Endothelial cell of umbilical vein (primary cell): Measurements from ENCODE around the gene UPF2. TPM values are rescaled to one million over a fixed set of nuclear protein-coding genes. Genes with fewer than 3 reads are reported as not detected.

ENCODE experiments used
- BruUV-seq: library from RNA; stranded (reverse); fragments of 400-500 nt; replicated peaks from 2 replicates; lab custom pipeline; 2021; lab: Mats Ljungman, UMichigan
- CTCF ChIA-PET: fragments of 300-600, 350-600 bp; sonication (Branson Sonifier 250); formaldehyde crosslinking; loops from one replicate; lab custom pipeline; 2021; ENCODE audit warnings: antibody characterized with exemption, inconsistent platforms; lab: Charles Lee
- POLR2A ChIA-PET: fragments of 300-600, 350-600 bp; sonication (Branson Sonifier 250); formaldehyde crosslinking; loops from one replicate; lab custom pipeline; 2021; ENCODE audit warnings: antibody characterized with exemption, inconsistent platforms; lab: Charles Lee
- DNase-seq: peaks from one replicate; pipeline ENCODE4 v3.0.0-alpha.2; 2011; ENCODE audit warnings: low read depth, low spot score
- FAIRE-seq: peaks from 2 replicates; lab custom pipeline; 2011; peaks lifted over from hg19 to GRCh38; lab: Jason Lieb, UNC
- H2AFZ ChIP-seq: 2 replicates; pipeline ENCODE4 v1.6.0; 2012; ENCODE audit warnings: low read depth, low read length, control low read depth, inconsistent platforms
- H3K27ac ChIP-seq: 2 replicates; pipeline ENCODE4 v1.5.1; 2011; ENCODE audit warnings: low read depth, mild to moderate bottlenecking, control low read depth, low read length, moderate library complexity; ENCODE audit not compliant: insufficient read depth
- H3K27me3 ChIP-seq, 2 experiments: 2 replicates each; pipeline versions ENCODE4 v1.6.0 to v1.6.1; 2011; ENCODE audit warnings: low read length in 2 of 2, mixed read lengths in 1 of 2; ENCODE audit not compliant: control insufficient read depth in 2 of 2, insufficient read depth in 2 of 2
- H3K36me3 ChIP-seq, 2 experiments: 2 replicates in 1 of 2; 3 replicates in 1 of 2; pipeline ENCODE4 v1.5.1; 2011; ENCODE audit warnings: low read length in 2 of 2, mild to moderate bottlenecking in 1 of 2, moderate library complexity in 1 of 2; ENCODE audit not compliant: control insufficient read depth in 2 of 2, insufficient read depth in 2 of 2; ENCODE audit errors: extremely low read depth in 1 of 2
- H3K4me1 ChIP-seq: 3 replicates; pipeline ENCODE4 v1.5.1; 2011; ENCODE audit warnings: mild to moderate bottlenecking, low read length; ENCODE audit not compliant: control insufficient read depth, insufficient read depth; ENCODE audit errors: extremely low read depth
- H3K4me2 ChIP-seq: 2 replicates; pipeline ENCODE4 v1.6.1; 2011; ENCODE audit warnings: low read length, control low read depth, mixed read lengths; ENCODE audit not compliant: insufficient read depth
- H3K4me3 ChIP-seq, 3 experiments: fragments of 200-600 bp in 1 of 3; sonication (generic), shearing (Covaris generic) in 1 of 3; replicated peaks in 1 of 3; 2 replicates each; pipeline ENCODE4 v1.5.1; 2011 to 2016; ENCODE audit warnings: control low read depth in 3 of 3, low read length in 3 of 3, mild to moderate bottlenecking in 2 of 3, inconsistent platforms in 1 of 3, low read depth in 1 of 3, moderate library complexity in 1 of 3; ENCODE audit not compliant: insufficient read depth in 1 of 3
- H3K79me2 ChIP-seq: 2 replicates; pipeline ENCODE4 v1.6.0; 2012; ENCODE audit warnings: low read length, inconsistent platforms; ENCODE audit not compliant: control insufficient read depth, insufficient read depth
- H3K9ac ChIP-seq: replicated peaks from 2 replicates; pipeline ENCODE3; 2011; ENCODE audit warnings: low read length, control low read depth; ENCODE audit not compliant: insufficient read depth; ENCODE audit errors: extremely low read depth
- H3K9me1 ChIP-seq: replicated peaks from 3 replicates; pipeline ENCODE4 v1.6.0; 2011; ENCODE audit warnings: mild to moderate bottlenecking, low read length; ENCODE audit not compliant: control insufficient read depth, insufficient read depth; ENCODE audit errors: extremely low read depth
- H3K9me3 ChIP-seq: replicated peaks from 2 replicates; pipeline ENCODE4 v1.5.1; 2012; ENCODE audit warnings: low read length, inconsistent platforms; ENCODE audit not compliant: control insufficient read depth, insufficient read depth
- H4K20me1 ChIP-seq: replicated peaks from 2 replicates; pipeline ENCODE3; 2011; ENCODE audit warnings: mild to moderate bottlenecking, low read length; ENCODE audit not compliant: control insufficient read depth, insufficient read depth; ENCODE audit errors: extremely low read depth
- CTCF ChIP-seq, 2 donors: IDR thresholded peaks; 1 replicate in 1 of 2; 2 replicates in 1 of 2; pipeline ENCODE4 v1.5.1; 2011; ENCODE audit warnings: low read length in 2 of 2, mild to moderate bottlenecking in 2 of 2, moderate library complexity in 2 of 2, control low read depth in 1 of 2, inconsistent platforms in 1 of 2, low read depth in 1 of 2; ENCODE audit not compliant: insufficient read depth in 1 of 2; ENCODE audit errors: extremely low read depth in 1 of 2
- GATA2 ChIP-seq: IDR thresholded peaks from 2 replicates; pipeline ENCODE4 v1.7.0; 2011; ENCODE audit warnings: low read depth, mild to moderate bottlenecking, moderate library complexity, mixed read lengths, low read length; ENCODE audit not compliant: insufficient read length, insufficient read depth
- JUN ChIP-seq: IDR thresholded peaks from 2 replicates; pipeline ENCODE4 v1.6.1; 2011; ENCODE audit warnings: borderline replicate concordance, low read depth; ENCODE audit not compliant: insufficient read length, insufficient read depth
- POLR2A ChIP-seq: IDR thresholded peaks from 2 replicates; pipeline ENCODE4 v1.6.1; 2012; ENCODE audit warnings: low read depth, mild to moderate bottlenecking, control low read depth, low read length
- dilution Hi-C: fragments of 300-500 bp; cut with MboI; formaldehyde crosslinking; loops from one replicate; pipeline ENCODE4 v1.15.0; 2019; ENCODE audit warnings: low sequenced_read_pairs; ENCODE audit not compliant: extremely low pct_ligation_motif_present
- intact Hi-C: fragments of 100-400 bp; cut with micrococcal nuclease; formaldehyde crosslinking; loops from one replicate; pipeline ENCODE4 v1.10.0; 2022
- polyA plus RNA-seq, 4 experiments: library from polyadenylated mRNA; depleted of rRNA in 3 of 4; stranded (reverse) in 3 of 4; unstranded in 1 of 4; fragments of >200 nt; gene quantifications; 2 replicates each; pipeline versions ENCODE4 v1.2.1 to v1.2.3, GENCODE V29; 2011 to 2012; ENCODE audit warnings: missing spikeins in 1 of 4
- total RNA-seq: library from RNA; stranded (reverse); gene quantifications from 2 replicates; pipeline ENCODE4 v1.2.3, GENCODE V29; 2021

The UPF2 gene
- total and polyA plus RNA-seq, 2 donors (not counting 3 experiments of a cell fraction or from before 2014, with no cell fraction given) = 4.8 to 27.7 TPM

- Histone ChIP-seq H3K4me1 (peaks cover 5% of the 10 kb centered on the region), H3K9me1 (no peaks in the 10 kb centered on the region), H3K27me3 (no peaks in the 10 kb centered on the region), H3K9me3 (no peaks in the 10 kb centered on the region), H3K9ac (peak overlapping the region; percentile 98), H4K20me1 (no peaks in the 10 kb centered on the region), H3K79me2 (peaks cover 47% of the 10 kb centered on the region), H2AFZ (peak overlapping the region; percentile 50), H3K4me2 (peak overlapping the region; percentile 86), H3K36me3 (no peaks in the 10 kb centered on the region), H3K27ac (peak overlapping the region; percentile 98), H3K4me3 (peak overlapping the region; percentile 50 to 80 (median 56))
- intact Hi-C loops = loop anchor here (2.0 kb wide), 1 partner anchor 152 kb away; the partner anchor contains the start of gene NUDT5
- FAIRE-seq = no peak
- dilution Hi-C loops = no loop called here
- ChIA-PET POLR2A (interaction anchor here (0.7 to 1.0 kb wide), 2 partner anchors 62 to 88 kb away, joined by 3 to 4 read pairs; no protein-coding TSS in a partner anchor), CTCF (interaction anchor here (1.0 to 2.1 kb wide), 6 partner anchors 10 to 260 kb away, joined by 3 to 14 read pairs (median 6); partner anchors contain the start of gene DHTKD1)
- TF ChIP-seq POLR2A (no peak), JUN (no peak), GATA2 (no peak), CTCF (IDR thresholded peaks at IDR 0.05; ENCODE audit: extremely low read depth in 1 of 2, insufficient read depth in 1 of 2, low read depth in 1 of 2, low read length in 2 of 2) (no peak)
- no TSS peak for BruUV-seq
- DNase-seq = no peak
Observed at GRCh38 chr10:12042409-12042796, 206 bp downstream of the UPF2 start.
